HepG2 (cell line): ENCODE measurements around the gene DQX1. TPM values are rescaled to one million over a fixed set of nuclear protein-coding genes. Genes with fewer than 3 reads are reported as not detected.

ENCODE experiments used
- HIVEP1 ChIP-seq: sonication (generic); formaldehyde crosslinking; IDR thresholded peaks from 2 replicates; pipeline ENCODE4 v1.4.0; 2020; ENCODE audit warnings: mild to moderate bottlenecking, missing genetic modification reagents
- ISX ChIP-seq: sonication (generic); formaldehyde crosslinking; conservative IDR thresholded peaks from 2 replicates; pipeline ENCODE4 v1.5.0; 2020; ENCODE audit warnings: missing genetic modification reagents
- KDM5A ChIP-seq: fragments of 200-600 bp; sonication (generic); IDR thresholded peaks from 2 replicates; pipeline ENCODE4 v1.7.0; 2018; ENCODE audit warnings: antibody characterized with exemption, mild to moderate bottlenecking, low read length, borderline replicate concordance
- RBM22 ChIP-seq: fragments of 200-400 bp; formaldehyde crosslinking; optimal IDR thresholded peaks from 2 replicates; pipeline ENCODE3; 2017; ENCODE audit warnings: mild to moderate bottlenecking, low read length, moderate library complexity
- ZFP36L1 ChIP-seq: sonication (generic); formaldehyde crosslinking; IDR thresholded peaks from 2 replicates; pipeline ENCODE4 v1.8.0; 2022; ENCODE audit warnings: mild to moderate bottlenecking, missing genetic modification reagents, moderate library complexity
- ZNF326 ChIP-seq: sonication (generic); formaldehyde crosslinking; IDR thresholded peaks from 2 replicates; pipeline ENCODE4 v1.4.0; 2020; ENCODE audit warnings: missing genetic modification reagents, borderline replicate concordance
- ZNF335 ChIP-seq: sonication (generic); formaldehyde crosslinking; IDR thresholded peaks from 2 replicates; pipeline ENCODE4 v1.4.0; 2020; ENCODE audit warnings: missing genetic modification reagents
- ZNF354B ChIP-seq: sonication (generic); formaldehyde crosslinking; IDR thresholded peaks from 2 replicates; pipeline ENCODE4 v1.8.0; 2022; ENCODE audit warnings: mild to moderate bottlenecking, missing genetic modification reagents
- polyA plus RNA-seq, 8 experiments: library from polyadenylated mRNA; depleted of rRNA in 3 of 8; stranded (reverse) in 7 of 8; unstranded in 1 of 8; fragments of >200 nt; fragmentation: Illumina TruSeq in 4 of 8; extraction: Trizol in 4 of 8; gene quantifications; 2 replicates each; pipeline versions ENCODE4 v1.2.1 to v1.2.3, GENCODE V29; 2011 to 2016; ENCODE audit warnings: low read depth in 4 of 8, missing spikeins in 1 of 8, mixed read lengths in 1 of 8; ENCODE audit not compliant: insufficient read depth in 1 of 8
- total RNA-seq, 5 experiments: library from RNA; depleted of rRNA; stranded (reverse); fragments of >200 nt; fragmentation: Illumina TruSeq; extraction: Trizol; gene quantifications; 2 replicates each; pipeline ENCODE4 v1.2.3, GENCODE V29; 2016; ENCODE audit warnings: low read depth in 1 of 5
- TF ChIP-seq, protein P1 (sequence below): IDR thresholded peaks from 2 replicates; pipeline ENCODE4 v1.6.1; 2016; ENCODE audit warnings: missing compliant biosample characterization, missing genetic modification reagents, borderline replicate concordance
- TF ChIP-seq, protein P2 (sequence below): sonication (generic); formaldehyde crosslinking; IDR thresholded peaks from 2 replicates; pipeline ENCODE4 v1.5.1; 2020; ENCODE audit warnings: mild to moderate bottlenecking, missing genetic modification reagents, borderline replicate concordance
- TF ChIP-seq, protein P3 (sequence below): sonication (generic); formaldehyde crosslinking; IDR thresholded peaks from 2 replicates; pipeline ENCODE4 v1.5.1; 2020; ENCODE audit warnings: missing genetic modification reagents, mild to moderate bottlenecking, borderline replicate concordance
- TF ChIP-seq, protein P4 (sequence below), 2 experiments: sonication (generic) in 1 of 2; formaldehyde crosslinking in 1 of 2; IDR thresholded peaks; 2 replicates each; pipeline versions ENCODE4 v1.6.1 to v1.9.0; 2014 to 2022; ENCODE audit warnings: antibody characterized with exemption in 1 of 2, borderline replicate concordance in 1 of 2, inconsistent platforms in 1 of 2, low read depth in 1 of 2, missing genetic modification reagents in 1 of 2

Gene DQX1
- total and polyA plus RNA-seq, 2 of the 13 experiments (the other 11 are each of a cell fraction or from before 2014, with no cell fraction given): 27.6 to 89.8 TPM

DNA sequence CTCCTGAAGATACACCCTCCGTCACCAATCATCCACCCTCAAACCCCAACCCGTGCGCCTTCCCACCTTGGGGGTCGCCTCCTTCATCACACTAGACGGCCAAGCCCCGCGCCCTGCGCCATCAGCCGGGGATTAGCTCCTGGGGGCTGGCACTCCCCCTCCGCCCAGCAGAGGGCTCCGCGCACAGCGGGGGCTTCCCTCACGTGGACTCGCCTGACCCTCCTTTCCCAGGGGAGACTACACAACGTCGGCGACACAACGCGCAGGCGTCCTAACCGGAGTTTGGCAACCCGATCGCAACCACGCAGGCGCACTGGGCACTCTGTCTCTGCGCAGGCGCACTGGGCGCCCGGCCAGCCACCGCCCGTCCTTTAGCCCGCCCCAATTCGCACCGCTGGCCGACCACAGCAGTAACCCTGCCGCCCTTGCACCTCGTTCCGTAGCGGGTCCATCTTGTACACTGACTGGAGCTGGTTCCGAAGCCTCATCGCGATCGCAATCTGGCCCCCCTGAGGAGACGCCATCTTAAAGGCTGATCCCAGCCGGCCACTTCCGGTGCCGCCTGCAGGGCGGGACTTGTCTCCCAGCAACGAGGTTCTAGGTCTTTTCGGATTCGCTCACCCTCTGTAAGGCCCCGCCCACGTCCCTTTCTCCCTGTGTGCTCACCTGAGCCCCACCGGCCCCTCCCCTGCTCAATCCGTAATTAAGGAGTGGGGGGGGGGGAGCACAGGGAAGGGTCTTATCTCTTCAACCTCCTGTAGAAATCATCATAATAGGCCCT is 18.7 kb downstream of the DQX1 start, which contains the start of gene PCGF1 (continued):
- TF ChIP-seq HIVEP1 (peak; percentile 99), RBM22 (peak; percentile 85), ISX (no peak), ZNF354B (no peak), ZNF335 (CRISPR knock-in tag) (no peak; the same call in 1 of the 2 replicates), ZNF326 (CRISPR knock-in tag) (peak; percentile 92; the same call in 1 of the 2 replicates), KDM5A (peak; percentile 88; the same call in 1 of the 2 replicates), ZFP36L1 (0 out of 2 replicates have a peak, but pooled peaks have one; percentile 18)
- TF ChIP-seq, protein P1, sequence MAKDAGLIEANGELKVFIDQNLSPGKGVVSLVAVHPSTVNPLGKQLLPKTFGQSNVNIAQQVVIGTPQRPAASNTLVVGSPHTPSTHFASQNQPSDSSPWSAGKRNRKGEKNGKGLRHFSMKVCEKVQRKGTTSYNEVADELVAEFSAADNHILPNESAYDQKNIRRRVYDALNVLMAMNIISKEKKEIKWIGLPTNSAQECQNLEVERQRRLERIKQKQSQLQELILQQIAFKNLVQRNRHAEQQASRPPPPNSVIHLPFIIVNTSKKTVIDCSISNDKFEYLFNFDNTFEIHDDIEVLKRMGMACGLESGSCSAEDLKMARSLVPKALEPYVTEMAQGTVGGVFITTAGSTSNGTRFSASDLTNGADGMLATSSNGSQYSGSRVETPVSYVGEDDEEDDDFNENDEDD (CRISPR knock-in tag): peak; percentile 79
- TF ChIP-seq, protein P2, sequence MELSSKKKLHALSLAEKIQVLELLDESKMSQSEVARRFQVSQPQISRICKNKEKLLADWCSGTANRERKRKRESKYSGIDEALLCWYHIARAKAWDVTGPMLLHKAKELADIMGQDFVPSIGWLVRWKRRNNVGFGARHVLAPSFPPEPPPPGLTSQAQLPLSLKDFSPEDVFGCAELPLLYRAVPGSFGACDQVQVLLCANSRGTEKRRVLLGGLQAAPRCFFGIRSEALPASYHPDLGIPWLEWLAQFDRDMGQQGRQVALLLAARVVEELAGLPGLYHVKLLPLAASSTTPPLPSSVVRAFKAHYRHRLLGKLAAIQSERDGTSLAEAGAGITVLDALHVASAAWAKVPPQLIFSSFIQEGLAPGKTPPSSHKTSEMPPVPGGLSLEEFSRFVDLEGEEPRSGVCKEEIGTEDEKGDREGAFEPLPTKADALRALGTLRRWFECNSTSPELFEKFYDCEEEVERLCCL (CRISPR knock-in tag): peak; percentile 21; the same call in 1 of the 2 replicates
- TF ChIP-seq, protein P3, sequence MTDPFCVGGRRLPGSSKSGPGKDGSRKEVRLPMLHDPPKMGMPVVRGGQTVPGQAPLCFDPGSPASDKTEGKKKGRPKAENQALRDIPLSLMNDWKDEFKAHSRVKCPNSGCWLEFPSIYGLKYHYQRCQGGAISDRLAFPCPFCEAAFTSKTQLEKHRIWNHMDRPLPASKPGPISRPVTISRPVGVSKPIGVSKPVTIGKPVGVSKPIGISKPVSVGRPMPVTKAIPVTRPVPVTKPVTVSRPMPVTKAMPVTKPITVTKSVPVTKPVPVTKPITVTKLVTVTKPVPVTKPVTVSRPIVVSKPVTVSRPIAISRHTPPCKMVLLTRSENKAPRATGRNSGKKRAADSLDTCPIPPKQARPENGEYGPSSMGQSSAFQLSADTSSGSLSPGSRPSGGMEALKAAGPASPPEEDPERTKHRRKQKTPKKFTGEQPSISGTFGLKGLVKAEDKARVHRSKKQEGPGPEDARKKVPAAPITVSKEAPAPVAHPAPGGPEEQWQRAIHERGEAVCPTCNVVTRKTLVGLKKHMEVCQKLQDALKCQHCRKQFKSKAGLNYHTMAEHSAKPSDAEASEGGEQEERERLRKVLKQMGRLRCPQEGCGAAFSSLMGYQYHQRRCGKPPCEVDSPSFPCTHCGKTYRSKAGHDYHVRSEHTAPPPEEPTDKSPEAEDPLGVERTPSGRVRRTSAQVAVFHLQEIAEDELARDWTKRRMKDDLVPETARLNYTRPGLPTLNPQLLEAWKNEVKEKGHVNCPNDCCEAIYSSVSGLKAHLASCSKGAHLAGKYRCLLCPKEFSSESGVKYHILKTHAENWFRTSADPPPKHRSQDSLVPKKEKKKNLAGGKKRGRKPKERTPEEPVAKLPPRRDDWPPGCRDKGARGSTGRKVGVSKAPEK (CRISPR knock-in tag): peak; percentile 60; the same call in 1 of the 2 replicates
- TF ChIP-seq, protein P4, sequence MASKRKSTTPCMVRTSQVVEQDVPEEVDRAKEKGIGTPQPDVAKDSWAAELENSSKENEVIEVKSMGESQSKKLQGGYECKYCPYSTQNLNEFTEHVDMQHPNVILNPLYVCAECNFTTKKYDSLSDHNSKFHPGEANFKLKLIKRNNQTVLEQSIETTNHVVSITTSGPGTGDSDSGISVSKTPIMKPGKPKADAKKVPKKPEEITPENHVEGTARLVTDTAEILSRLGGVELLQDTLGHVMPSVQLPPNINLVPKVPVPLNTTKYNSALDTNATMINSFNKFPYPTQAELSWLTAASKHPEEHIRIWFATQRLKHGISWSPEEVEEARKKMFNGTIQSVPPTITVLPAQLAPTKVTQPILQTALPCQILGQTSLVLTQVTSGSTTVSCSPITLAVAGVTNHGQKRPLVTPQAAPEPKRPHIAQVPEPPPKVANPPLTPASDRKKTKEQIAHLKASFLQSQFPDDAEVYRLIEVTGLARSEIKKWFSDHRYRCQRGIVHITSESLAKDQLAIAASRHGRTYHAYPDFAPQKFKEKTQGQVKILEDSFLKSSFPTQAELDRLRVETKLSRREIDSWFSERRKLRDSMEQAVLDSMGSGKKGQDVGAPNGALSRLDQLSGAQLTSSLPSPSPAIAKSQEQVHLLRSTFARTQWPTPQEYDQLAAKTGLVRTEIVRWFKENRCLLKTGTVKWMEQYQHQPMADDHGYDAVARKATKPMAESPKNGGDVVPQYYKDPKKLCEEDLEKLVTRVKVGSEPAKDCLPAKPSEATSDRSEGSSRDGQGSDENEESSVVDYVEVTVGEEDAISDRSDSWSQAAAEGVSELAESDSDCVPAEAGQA (IDR thresholded peaks at IDR 0.05; ENCODE audit: low read depth): peak; percentile 87
- TF ChIP-seq, protein P4 (CRISPR knock-in tag; IDR thresholded peaks at IDR 0.05; ENCODE audit: borderline replicate concordance): no peak
